ENCODE measurements around the gene DAPL1. TPM values are rescaled to one million over a fixed set of nuclear protein-coding genes. Genes with fewer than 3 reads are reported as not detected.

The DAPL1 gene
- polyA plus RNA-seq, 1 donor from 2014 or later = not detected

DNA sequence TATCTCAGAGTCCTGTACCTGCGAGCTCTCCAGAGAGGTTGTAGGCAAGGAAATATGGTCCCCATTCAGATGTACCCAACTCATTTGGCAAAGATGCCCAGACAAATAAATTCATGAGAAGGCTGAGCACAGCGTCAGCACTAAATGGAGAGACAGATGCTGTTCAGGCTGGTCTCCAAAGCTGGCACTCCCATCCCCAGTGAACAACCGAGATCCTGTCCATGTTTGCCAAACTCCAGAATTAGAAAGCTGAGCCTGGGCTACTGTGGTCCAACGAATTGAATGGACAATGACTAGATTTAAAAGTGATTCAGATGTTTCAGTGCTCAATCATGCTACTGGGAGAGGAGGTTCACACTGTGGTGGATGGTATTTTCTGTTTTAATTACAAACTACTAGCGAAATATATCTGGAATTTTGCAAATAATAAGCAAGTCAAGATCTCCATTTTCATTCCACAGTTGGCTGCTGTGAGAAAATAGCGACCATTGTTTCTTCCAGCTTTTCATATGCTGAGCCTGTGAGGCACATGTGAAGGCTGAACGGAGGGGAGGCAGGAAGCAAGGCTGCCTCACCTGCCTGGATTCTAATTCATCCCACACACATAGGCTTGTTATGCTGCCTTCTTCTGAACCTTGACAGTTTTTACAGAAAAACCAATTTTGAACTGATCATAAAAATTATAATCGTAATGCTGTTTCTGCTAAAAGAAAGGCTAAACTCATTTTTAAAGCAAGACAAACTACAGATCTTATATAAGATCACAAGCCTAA, 22.6 kb upstream of the DAPL1 start:
- no peaks in the 10 kb centered on the region for H3K4me1 Mint-ChIP-seq
- H3K27ac Mint-ChIP-seq = no peak overlapping the region
- H3K4me3 Mint-ChIP-seq = no peak overlapping the region
- peaks cover 3% of the 10 kb centered on the region for H3K27me3 Mint-ChIP-seq
- peaks cover 2 to 6% (median 3%) of the 10 kb centered on the region in 3 donors for H3K9me3 Mint-ChIP-seq
- H3K36me3 Mint-ChIP-seq = no peaks in the 10 kb centered on the region

DNA sequence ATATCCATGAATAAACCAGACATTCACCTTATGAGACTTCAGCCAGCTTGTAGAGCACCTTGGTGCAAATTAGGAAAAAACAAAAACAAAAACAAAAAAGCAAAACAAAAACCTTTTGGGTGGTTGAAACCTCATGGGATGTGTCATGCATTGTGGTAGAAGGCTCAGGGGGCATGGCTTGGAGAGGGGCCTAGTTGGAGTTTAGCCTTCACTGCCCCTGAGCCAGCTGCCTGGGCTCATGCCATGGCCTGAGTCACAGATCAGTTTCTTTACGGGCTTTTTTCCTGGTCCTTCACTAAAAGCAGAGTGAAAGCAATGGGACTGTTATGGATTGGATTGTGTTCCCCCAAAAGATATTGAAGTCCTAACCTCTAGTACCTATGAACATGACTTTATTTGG, 22.0 kb upstream of the DAPL1 start:
- Mint-ChIP-seq H3K9me3 (peaks cover 0 to 2% (median 0%) of the 10 kb centered on the region in 3 donors), H3K27me3 (no peaks in the 10 kb centered on the region), H3K4me1 (no peaks in the 10 kb centered on the region), H3K27ac (no peak overlapping the region), H3K4me3 (no peak overlapping the region), H3K36me3 (no peaks in the 10 kb centered on the region)

DNA sequence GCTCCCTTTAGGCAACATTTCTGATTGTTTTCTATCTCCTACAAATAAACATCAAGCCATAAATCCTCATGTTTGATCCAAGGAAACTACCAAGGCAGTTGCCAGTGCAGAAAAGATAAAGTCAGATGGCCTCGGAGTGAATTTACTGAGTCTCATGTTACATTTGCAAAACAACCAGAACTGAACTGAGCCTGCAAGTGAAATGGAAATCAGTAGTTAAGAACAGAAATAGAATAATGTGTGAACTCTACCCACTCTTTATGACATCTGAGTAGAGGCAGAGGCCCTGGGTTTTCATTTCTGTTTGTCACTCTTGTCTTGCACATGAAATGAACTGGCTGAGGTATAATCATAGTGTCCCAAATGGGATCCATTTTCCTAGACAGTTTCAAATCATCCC, 20.4 kb upstream of the DAPL1 start:
- H3K9me3 Mint-ChIP-seq = peaks cover 0 to 2% (median 0%) of the 10 kb centered on the region in 3 donors
- no peaks in the 10 kb centered on the region for H3K36me3 Mint-ChIP-seq
- no peaks in the 10 kb centered on the region for H3K4me1 Mint-ChIP-seq
- H3K27me3 Mint-ChIP-seq = peaks cover 2% of the 10 kb centered on the region
- no peak overlapping the region for H3K4me3 Mint-ChIP-seq
- H3K27ac Mint-ChIP-seq = no peak overlapping the region

DNA sequence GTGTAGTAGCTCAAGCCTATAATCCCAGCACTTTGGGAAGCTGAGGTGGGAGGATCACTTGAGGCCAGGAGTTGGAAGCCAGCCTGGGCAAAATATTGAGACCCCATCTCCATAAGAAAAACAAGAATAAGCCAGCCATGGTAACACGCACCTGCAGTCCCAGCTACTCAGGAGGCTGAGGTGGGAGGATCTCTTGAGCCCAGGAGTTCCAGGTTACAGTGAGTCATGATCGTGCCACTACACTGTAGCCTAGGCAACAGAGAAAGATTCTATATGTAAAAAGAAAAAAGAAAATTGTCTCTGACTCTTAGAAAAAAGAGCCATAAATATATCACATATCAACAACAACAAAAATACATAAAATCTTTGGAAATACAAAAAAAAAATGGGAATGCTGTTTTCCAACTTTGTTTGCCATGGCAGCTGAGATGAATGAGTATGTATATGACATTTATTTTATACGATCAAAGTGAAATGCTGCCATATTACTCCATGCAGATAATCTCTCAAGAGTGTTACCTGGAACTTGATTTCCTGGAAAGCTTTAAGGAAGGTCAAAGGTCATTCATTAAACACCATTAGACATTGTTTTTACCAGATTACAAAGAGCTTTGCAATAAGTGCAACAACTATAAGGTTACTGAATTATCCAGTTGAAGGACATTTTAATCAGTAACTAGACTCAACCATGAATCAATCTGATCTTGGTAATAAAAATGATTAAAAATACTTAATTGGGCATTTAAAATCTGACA, 19.7 kb upstream of the DAPL1 start:
- Mint-ChIP-seq H3K27ac (no peak overlapping the region), H3K36me3 (no peaks in the 10 kb centered on the region), H3K4me3 (no peak overlapping the region), H3K4me1 (no peaks in the 10 kb centered on the region), H3K27me3 (peaks cover 2% of the 10 kb centered on the region), H3K9me3 (no peaks in the 10 kb centered on the region)

DNA sequence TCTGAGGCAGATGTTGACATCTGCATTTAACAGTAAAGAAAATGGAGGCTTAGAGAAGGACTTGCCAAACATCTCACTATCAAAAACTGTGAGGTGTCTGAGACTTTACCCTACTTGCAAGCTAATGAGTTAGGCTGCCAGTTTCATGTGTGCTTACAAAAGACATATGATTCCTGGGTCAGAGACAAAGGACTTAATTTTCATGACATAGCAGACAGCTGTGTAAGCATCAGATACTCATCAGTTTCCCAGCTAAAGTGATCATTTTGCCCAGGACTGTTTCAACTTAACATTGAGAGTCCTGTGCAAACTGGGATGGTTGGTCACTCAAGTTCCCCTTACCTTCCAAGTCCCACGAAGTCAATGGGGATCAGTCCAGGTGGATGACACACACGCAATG, 18.9 kb upstream of the DAPL1 start:
- Mint-ChIP-seq H3K4me1 (no peaks in the 10 kb centered on the region), H3K4me3 (no peak overlapping the region), H3K9me3 (no peaks in the 10 kb centered on the region), H3K27ac (no peak overlapping the region), H3K36me3 (no peaks in the 10 kb centered on the region), H3K27me3 (peaks cover 2% of the 10 kb centered on the region)

DNA sequence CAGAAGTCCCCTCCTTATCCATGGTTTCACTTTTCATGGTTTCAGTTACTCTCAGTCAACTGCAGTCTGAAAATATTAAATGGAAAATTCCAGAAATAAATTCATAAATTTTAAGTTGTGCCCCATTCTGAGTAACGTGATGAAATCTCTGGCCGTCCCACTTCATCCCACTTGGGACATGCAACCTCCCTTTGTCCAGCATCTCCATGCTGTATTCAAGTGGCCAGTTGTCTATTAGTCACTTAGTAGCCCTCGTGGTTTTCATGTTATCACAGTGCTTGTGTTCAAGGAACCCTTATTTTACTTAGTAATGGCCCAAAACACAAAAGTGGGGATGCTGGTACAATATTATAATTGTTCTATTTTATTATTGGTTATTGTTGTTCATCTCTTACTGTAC, 18.0 kb upstream of the DAPL1 start:
- Mint-ChIP-seq H3K4me1 (no peaks in the 10 kb centered on the region), H3K27ac (no peak overlapping the region), H3K27me3 (peaks cover 2% of the 10 kb centered on the region), H3K4me3 (no peak overlapping the region), H3K9me3 (no peaks in the 10 kb centered on the region), H3K36me3 (no peaks in the 10 kb centered on the region)

DNA sequence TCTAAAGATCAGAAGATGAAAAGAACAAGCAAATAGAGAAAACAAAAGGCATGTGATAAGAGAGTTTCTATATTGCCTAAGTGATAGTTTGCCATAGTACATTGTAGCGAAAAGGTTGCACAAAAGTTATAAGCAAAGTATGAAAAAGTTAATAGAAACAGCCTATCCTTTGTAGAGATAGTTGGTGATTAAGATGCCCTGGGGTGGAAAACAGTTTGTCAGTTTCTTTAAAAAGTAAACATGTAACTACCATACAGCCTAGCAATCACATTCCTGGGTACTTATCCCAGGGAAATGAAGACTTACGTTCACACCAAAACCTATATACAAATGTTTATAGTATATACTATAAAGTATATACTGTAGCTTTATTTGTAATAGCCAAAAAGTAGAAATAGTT, 16.9 kb upstream of the DAPL1 start:
- H3K9me3 Mint-ChIP-seq = no peaks in the 10 kb centered on the region
- H3K4me3 Mint-ChIP-seq = no peak overlapping the region
- H3K27me3 Mint-ChIP-seq = peaks cover 6% of the 10 kb centered on the region
- no peaks in the 10 kb centered on the region for H3K36me3 Mint-ChIP-seq
- H3K4me1 Mint-ChIP-seq = peaks cover 0 to 2% (median 0%) of the 10 kb centered on the region in 3 donors
- H3K27ac Mint-ChIP-seq = no peak overlapping the region

DNA sequence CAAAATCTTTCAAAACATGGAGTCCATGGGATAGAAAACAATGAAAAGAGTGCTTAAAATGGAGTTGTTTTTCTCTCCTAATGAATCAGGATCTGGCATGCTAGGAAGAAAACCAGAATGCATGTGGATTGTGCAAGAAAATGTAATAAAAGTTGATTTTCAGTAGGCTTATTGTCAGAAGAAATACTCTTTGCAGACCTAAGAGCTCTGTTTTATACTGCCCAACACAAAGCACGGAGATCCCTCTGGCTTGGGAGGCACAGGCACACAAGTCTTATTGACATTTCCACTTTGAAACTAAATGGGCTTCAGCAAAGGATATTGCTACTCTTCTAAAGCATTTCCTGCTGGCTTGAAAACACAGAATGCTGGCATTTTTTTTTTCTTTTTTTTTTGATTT, 15.5 kb upstream of the DAPL1 start:
- H3K27ac Mint-ChIP-seq = no peak overlapping the region
- H3K9me3 Mint-ChIP-seq = no peaks in the 10 kb centered on the region
- H3K4me1 Mint-ChIP-seq = peaks cover 0 to 8% (median 2%) of the 10 kb centered on the region in 3 donors
- H3K27me3 Mint-ChIP-seq = peaks cover 9% of the 10 kb centered on the region
- no peaks in the 10 kb centered on the region for H3K36me3 Mint-ChIP-seq
- no peak overlapping the region for H3K4me3 Mint-ChIP-seq

DNA sequence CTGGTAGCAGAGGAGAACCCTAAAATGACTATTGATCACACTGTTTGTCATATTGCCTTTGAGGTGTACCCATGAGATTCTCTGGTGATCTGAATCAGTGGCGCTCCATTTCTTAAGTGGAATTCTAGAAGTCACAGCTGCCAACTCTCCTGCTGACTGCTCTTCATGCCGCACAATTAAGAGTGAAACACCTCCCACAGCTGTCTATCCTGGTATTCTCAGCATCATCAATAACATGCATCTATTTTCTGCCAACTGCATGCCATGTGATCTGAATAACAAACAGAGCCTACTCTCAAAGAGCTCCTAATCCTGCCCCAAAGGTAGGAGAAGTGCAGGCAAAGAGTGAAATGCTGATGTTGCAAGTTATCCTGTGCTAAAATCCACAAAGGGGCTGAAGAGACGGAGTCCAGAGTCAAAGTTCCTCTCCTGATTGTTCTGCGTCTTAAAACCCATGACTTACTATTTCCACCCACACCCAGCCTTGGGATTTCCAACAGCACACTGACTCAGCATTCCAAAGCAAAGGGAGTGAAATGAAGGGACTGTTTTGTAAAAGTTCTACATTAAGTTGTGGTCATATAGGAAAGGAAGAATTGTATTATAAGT, 13.7 kb upstream of the DAPL1 start:
- peaks cover 0 to 8% (median 2%) of the 10 kb centered on the region in 3 donors for H3K4me1 Mint-ChIP-seq
- no peak overlapping the region for H3K4me3 Mint-ChIP-seq
- H3K9me3 Mint-ChIP-seq = no peaks in the 10 kb centered on the region
- no peak overlapping the region for H3K27ac Mint-ChIP-seq
- H3K27me3 Mint-ChIP-seq = peaks cover 9% of the 10 kb centered on the region
- no peaks in the 10 kb centered on the region for H3K36me3 Mint-ChIP-seq

DNA sequence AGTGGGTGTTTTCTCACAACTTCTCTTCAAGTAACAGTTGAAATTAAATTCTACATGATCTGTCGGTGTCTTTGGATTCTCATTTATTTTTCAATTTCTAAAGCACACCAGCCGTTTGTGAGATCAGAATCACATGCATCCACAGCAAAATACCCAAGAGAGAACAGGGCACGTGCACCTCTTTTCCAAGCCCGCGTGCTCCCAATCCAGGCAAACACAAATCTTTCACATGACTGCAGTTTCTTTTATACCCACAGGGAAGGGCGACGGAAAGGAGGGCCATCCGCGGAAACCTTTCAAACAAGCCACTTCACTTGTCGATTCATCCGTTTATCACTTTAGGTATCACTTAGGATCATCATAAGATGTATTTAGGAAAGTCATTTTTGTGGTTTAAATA, 13.0 kb upstream of the DAPL1 start:
- H3K27ac Mint-ChIP-seq = no peak overlapping the region
- H3K9me3 Mint-ChIP-seq = no peaks in the 10 kb centered on the region

DNA sequence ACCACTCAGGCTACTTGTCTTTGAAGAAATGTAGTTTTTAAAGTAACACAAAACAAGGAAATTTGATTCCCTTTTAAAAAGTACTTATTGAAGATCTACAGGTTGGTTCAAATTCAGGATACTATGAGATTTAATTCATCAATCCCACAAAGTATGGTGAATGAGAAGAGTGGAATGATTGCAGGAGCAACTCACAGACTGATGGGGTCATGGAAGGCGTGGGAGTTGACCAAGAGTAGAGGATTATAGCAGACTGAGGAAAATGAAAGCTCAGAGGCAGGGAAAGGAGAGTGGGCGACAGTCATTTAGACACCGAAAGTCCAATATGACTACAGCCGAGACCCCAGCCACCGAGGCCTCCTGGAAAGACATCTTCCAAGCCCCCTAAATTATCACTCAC, 12.5 kb upstream of the DAPL1 start:
- Mint-ChIP-seq H3K27ac (no peak overlapping the region), H3K4me1 (peaks cover 0 to 8% (median 2%) of the 10 kb centered on the region in 3 donors), H3K27me3 (peaks cover 9% of the 10 kb centered on the region), H3K9me3 (no peaks in the 10 kb centered on the region), H3K4me3 (no peak overlapping the region), H3K36me3 (no peaks in the 10 kb centered on the region)

More for the DNA sequence above, 13.0 kb upstream of the DAPL1 start:
- Mint-ChIP-seq H3K4me3 (no peak overlapping the region), H3K36me3 (no peaks in the 10 kb centered on the region), H3K4me1 (peaks cover 0 to 8% (median 2%) of the 10 kb centered on the region in 3 donors), H3K27me3 (peaks cover 9% of the 10 kb centered on the region)

DNA sequence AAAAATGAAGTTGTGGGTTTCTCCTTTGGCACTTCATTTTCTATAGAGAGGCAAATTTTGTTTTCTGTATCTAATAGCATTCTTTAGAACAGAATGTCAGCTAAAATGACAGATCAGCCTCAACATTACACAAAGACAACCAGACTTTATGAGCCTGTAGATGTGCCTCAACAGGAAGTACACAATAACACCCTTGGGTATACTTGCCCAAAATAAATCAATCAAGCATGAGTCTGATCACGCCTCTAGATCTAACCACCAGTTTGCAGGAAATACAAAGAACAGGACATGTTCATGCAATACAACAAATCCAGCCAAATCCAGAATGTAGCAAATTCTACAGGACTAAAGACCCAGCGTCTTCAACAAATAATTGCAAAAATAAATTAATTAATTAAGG, 11.2 kb upstream of the DAPL1 start:
- H3K4me1 Mint-ChIP-seq = peaks cover 0 to 8% (median 2%) of the 10 kb centered on the region in 3 donors
- H3K27me3 Mint-ChIP-seq = peaks cover 7% of the 10 kb centered on the region
- H3K27ac Mint-ChIP-seq = no peak overlapping the region
- no peaks in the 10 kb centered on the region for H3K9me3 Mint-ChIP-seq
- H3K36me3 Mint-ChIP-seq = no peaks in the 10 kb centered on the region
- peak overlapping the region in 1 of 4 donors; percentile 12 for H3K4me3 Mint-ChIP-seq

DNA sequence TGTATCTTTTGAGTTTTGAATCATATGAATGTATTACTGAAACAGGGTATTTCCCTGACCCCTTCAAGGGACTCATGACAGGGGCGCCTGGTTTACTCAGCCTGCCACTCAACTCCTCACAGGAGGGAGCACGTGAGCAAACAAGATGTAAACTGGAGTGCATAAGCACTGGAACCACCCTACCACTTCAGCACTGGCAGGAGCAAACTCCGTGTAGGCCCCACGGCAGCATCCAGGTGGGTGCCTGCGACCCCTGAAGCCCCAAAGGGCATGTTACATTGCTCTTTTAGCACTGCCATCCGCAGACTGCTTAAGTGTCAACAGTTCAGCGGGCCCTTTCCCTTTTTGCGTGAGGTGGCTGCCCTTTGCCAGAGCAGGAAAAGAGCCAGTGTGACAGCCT, 8.2 kb upstream of the DAPL1 start:
- Mint-ChIP-seq H3K9me3 (no peaks in the 10 kb centered on the region), H3K27me3 (peaks cover 10% of the 10 kb centered on the region), H3K4me3 (no peak overlapping the region), H3K27ac (no peak overlapping the region), H3K4me1 (peaks cover 0 to 8% (median 2%) of the 10 kb centered on the region in 3 donors), H3K36me3 (no peaks in the 10 kb centered on the region)

DNA sequence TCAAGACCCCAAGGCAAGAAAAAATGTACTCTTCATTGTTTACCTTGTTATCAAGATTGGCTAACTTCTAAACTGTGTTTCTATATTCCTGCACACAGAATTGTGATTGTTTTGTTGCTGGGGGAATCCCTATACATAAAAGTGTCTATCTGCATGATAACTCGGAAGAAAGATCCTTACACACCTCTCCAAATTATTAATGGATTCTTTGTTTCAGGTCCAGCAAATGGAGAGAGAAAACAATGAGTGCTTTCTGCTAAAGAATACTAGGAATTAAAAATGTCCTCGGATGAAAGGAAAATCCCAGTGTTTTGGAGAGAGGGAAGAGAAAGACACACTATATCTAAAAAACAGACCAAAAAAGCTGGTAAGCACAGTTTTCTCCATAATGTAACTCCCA, 6.2 kb upstream of the DAPL1 start:
- Mint-ChIP-seq H3K27ac (no peak overlapping the region), H3K4me3 (no peak overlapping the region)

DNA sequence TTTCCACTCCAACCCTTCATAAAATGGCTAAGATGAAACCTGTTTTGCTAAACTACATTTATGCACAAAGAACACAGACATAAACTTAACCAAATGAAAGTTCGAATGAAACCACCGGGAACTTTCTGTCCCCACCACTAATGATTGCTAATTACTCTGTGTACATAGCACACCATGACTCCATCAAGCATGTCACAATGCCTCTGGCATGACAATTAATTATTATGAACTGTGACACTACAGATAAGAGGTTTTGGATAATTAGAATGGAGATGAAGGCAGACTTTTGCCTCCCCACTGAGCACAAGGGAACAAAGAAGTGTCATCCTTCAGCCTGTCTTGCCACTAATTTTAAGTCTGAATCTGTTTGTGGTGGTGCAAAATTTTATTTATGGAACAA, 1.5 kb downstream of the DAPL1 start:
- Mint-ChIP-seq H3K27ac (no peak overlapping the region), H3K4me3 (no peak overlapping the region), H3K9me3 (no peaks in the 10 kb centered on the region), H3K27me3 (peaks cover 7% of the 10 kb centered on the region), H3K36me3 (no peaks in the 10 kb centered on the region), H3K4me1 (peaks cover 0 to 3% (median 0%) of the 10 kb centered on the region in 3 donors)

More for the DNA sequence above, 6.2 kb upstream of the DAPL1 start:
- Mint-ChIP-seq H3K4me1 (peaks cover 0 to 4% (median 0%) of the 10 kb centered on the region in 3 donors), H3K9me3 (no peaks in the 10 kb centered on the region), H3K27me3 (peaks cover 7% of the 10 kb centered on the region), H3K36me3 (no peaks in the 10 kb centered on the region)
